GM20000 (cell line): Measurements from ENCODE around the gene CEP350.

Experiments
- DNase-seq: peaks from one replicate; pipeline ENCODE4 v3.0.0; 2012; ENCODE audit warnings: low spot score
- TF ChIP-seq, protein P1 (sequence below): IDR thresholded peaks from 2 replicates; pipeline ENCODE4 v1.5.1; 2012; ENCODE audit warnings: mild to moderate bottlenecking, control low read depth; ENCODE audit errors: extremely low read depth, missing control alignments

The CEP350 gene

DNA sequence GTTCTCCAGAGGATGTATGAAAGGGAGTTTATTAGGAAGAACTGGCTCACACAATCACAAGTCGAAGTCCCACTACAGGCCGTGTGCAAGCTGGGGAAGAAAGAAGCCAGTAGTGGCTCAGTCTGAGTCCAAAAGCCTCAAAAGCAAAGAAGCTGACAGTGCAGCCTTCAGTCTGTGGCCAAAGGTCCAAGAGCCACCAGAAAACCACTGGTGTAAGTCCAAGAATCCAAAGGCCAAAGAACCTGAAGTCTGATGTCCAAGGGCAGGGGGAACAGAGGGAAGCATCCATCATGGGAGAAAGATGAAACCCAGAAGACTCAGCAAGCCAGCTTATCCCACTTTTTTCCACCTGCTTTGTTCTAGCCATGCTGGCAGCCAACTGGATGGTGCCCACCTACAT is 21.4 kb upstream of the CEP350 start:
- TF ChIP-seq, protein P1, sequence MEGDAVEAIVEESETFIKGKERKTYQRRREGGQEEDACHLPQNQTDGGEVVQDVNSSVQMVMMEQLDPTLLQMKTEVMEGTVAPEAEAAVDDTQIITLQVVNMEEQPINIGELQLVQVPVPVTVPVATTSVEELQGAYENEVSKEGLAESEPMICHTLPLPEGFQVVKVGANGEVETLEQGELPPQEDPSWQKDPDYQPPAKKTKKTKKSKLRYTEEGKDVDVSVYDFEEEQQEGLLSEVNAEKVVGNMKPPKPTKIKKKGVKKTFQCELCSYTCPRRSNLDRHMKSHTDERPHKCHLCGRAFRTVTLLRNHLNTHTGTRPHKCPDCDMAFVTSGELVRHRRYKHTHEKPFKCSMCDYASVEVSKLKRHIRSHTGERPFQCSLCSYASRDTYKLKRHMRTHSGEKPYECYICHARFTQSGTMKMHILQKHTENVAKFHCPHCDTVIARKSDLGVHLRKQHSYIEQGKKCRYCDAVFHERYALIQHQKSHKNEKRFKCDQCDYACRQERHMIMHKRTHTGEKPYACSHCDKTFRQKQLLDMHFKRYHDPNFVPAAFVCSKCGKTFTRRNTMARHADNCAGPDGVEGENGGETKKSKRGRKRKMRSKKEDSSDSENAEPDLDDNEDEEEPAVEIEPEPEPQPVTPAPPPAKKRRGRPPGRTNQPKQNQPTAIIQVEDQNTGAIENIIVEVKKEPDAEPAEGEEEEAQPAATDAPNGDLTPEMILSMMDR, result no peak
- DNase-seq, result no peak

DNA sequence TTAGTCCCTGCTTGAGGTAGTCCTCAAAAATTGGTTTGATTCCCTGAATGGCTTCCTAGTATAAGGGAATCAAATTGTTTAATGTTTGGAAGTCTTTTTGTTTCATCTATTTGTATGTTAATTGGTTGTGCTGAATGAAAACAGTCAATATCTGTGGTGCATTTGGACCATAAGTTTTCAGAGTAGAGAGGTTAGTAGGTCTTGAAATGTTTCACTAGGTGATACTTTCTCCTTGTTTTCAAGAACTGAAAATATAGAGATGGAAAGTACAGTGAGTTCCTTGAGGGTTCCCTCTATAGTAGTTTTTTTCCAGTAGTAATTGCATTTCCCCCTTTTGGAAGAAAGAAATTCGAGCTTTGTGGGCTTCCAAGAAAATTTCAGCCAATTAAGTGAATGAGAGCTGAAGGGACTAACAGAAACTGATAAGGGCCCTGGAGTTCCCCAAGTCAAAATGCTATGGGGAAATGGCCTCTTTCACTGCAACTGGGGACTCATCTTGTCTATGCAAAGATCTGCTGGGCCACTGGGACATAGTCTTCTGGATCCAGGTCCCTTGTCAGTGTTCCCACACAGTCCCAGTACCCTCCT is 18.6 kb upstream of the CEP350 start:
- TF ChIP-seq, protein P1, result no peak
- peak; percentile 32 for DNase-seq

DNA sequence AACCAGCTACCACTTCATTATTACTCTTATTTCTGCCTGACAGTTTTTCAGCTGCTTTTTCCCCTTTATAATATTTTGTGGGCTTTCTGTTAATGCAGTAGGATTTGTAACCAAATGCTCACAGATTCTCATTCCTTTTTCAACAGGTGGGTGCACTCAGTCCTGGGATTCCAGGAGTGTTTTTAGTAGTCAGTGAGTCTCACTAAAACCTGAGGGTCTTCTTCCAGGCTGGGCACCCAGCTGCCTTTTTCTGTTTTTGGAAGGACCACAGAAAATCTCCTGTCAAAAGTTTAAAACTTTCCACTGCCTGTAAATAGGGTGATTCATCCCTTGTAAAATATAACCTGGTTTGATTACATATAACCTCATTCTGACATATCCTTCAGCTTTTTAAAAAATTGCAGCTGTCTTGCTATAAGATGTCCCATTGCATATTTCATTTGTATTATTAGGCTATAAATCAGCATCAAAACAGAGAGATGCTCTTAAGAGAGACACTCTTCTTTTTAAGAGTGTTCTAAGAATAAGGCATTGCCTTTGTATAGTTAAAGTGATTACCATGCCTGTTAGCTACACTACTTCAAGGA is 16.8 kb upstream of the CEP350 start:
- TF ChIP-seq, protein P1, result no peak
- no peak for DNase-seq

DNA sequence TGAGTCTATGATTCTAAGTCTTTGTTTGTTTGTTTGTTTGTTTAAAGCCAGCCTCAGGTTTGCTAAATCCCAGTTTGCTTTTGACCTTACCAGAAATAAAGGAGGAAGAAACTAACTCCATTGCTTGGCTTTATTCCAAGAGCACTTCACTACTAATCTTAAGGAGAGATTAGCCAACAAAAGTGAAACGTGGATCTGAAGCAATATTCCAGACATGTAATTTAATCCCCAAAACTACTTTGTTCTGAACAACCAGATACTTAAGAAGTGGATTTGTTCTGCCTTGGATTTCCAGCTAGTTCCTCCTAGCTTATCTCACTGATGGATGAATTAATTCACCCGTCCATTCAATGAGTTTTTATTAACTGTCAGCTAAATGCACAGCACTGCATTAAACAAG is 15.9 kb upstream of the CEP350 start:
- TF ChIP-seq, protein P1, result no peak

DNA sequence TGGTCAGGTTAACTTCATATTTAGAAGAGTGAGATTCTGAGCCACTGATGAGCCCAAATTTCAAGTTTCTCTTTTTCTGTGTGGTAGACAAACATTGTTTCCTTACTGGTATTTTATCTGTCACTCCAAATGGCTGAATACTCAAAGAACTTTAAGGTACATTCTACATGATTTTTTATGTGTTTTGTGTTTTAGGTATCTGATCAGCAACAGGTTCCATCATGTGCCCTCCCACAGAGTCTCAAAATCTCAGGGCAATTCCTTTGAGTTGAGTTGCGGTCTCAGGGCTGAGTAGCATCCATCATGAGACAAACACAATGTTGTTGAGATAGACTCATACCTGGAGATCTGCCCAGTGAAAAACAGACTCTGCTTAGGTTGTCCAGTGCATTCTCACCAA is 14.7 kb upstream of the CEP350 start:
- no peak for DNase-seq
- TF ChIP-seq, protein P1, result no peak

More for the DNA sequence above, 15.9 kb upstream of the CEP350 start:
- no peak for DNase-seq

DNA sequence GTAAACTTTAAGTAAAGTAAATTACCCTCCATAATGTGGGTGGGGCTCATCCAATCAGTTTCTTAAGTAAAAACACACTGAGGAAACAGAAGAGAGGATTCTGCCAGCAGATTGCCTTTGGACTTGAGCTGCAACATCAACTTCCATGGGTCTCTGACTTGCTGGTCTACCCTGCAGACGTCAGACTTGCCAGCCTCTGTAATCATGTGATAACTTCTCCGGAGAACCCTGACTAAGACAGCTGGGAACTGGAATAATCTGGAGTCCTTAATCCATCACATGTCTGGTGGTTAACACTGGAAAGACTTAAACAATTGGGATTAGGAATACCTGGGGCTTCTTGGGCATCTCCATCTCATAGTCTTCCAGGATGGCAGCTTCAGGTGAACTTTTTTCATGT is 13.2 kb upstream of the CEP350 start:
- TF ChIP-seq, protein P1, result no peak
- DNase-seq, result no peak

DNA sequence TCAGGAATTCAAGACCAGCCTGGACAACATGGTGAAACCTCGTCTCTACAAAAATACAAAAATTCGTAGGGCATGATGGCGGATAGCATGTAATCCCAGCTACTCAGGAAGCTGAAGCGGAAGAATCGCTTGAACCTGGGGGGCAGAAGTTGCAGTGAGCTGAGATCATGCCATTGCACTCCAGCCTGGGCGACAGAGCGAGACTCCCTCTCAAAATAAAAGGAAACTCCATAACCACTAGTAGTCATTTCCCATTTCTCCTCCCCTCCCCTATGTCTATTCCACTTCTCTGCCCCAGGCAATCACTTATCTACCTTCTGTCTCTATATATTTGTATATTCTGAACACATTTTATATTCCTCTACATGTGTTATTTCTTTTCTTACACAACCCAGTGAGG is 4.0 kb upstream of the CEP350 start:
- no peak for DNase-seq
- TF ChIP-seq, protein P1, result no peak
